HL-60 (cell line): Measurements from ENCODE around the gene CANX.

Experiments
- TF ChIP-seq, protein P1 (sequence below): IDR thresholded peaks from 2 replicates; pipeline ENCODE4 v1.6.1; 2012; ENCODE audit warnings: low read depth; ENCODE audit not compliant: insufficient replicate concordance
- TF ChIP-seq, protein P2 (sequence below): IDR thresholded peaks from one replicate; pipeline ENCODE4 v1.5.1; 2011; ENCODE audit warnings: low read length, control low read depth, inconsistent platforms; ENCODE audit not compliant: insufficient read depth

DNA sequence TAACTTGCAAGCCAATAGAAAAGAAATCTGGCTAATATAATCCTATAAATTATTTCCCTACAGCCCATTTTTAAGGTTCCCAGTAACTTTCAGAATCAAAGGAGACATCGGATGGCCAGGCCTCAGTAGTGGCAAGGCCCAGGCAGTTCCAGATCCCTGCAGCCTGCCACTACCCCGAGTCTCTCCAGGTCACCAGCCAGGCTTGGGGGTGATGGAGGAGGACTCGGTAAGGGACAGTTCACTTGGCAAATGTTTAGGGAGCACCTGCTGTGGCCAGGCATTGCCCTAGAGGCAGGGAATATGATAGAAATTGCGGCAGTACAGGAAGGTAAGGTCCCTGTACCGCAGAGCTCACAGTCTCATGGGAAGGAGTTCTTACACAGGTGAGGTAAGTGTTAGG, 79.8 kb downstream of the CANX start:
- TF ChIP-seq, protein P1, sequence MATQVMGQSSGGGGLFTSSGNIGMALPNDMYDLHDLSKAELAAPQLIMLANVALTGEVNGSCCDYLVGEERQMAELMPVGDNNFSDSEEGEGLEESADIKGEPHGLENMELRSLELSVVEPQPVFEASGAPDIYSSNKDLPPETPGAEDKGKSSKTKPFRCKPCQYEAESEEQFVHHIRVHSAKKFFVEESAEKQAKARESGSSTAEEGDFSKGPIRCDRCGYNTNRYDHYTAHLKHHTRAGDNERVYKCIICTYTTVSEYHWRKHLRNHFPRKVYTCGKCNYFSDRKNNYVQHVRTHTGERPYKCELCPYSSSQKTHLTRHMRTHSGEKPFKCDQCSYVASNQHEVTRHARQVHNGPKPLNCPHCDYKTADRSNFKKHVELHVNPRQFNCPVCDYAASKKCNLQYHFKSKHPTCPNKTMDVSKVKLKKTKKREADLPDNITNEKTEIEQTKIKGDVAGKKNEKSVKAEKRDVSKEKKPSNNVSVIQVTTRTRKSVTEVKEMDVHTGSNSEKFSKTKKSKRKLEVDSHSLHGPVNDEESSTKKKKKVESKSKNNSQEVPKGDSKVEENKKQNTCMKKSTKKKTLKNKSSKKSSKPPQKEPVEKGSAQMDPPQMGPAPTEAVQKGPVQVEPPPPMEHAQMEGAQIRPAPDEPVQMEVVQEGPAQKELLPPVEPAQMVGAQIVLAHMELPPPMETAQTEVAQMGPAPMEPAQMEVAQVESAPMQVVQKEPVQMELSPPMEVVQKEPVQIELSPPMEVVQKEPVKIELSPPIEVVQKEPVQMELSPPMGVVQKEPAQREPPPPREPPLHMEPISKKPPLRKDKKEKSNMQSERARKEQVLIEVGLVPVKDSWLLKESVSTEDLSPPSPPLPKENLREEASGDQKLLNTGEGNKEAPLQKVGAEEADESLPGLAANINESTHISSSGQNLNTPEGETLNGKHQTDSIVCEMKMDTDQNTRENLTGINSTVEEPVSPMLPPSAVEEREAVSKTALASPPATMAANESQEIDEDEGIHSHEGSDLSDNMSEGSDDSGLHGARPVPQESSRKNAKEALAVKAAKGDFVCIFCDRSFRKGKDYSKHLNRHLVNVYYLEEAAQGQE, result no peak
- TF ChIP-seq, protein P2, sequence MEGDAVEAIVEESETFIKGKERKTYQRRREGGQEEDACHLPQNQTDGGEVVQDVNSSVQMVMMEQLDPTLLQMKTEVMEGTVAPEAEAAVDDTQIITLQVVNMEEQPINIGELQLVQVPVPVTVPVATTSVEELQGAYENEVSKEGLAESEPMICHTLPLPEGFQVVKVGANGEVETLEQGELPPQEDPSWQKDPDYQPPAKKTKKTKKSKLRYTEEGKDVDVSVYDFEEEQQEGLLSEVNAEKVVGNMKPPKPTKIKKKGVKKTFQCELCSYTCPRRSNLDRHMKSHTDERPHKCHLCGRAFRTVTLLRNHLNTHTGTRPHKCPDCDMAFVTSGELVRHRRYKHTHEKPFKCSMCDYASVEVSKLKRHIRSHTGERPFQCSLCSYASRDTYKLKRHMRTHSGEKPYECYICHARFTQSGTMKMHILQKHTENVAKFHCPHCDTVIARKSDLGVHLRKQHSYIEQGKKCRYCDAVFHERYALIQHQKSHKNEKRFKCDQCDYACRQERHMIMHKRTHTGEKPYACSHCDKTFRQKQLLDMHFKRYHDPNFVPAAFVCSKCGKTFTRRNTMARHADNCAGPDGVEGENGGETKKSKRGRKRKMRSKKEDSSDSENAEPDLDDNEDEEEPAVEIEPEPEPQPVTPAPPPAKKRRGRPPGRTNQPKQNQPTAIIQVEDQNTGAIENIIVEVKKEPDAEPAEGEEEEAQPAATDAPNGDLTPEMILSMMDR, result no peak
